GM15510 (cell line): ENCODE measurements around the gene OLIG3.

Experiments used
- POLR2A ChIP-seq: IDR thresholded peaks from 3 replicates; pipeline ENCODE4 v1.6.1; 2011; ENCODE audit warnings: borderline replicate concordance; ENCODE audit not compliant: insufficient read length; ENCODE audit errors: extremely low read depth

The OLIG3 gene

GRCh38 chr6:137494281-137494987 lies at the start of gene OLIG3:
TSS of gene OLIG3 (minus strand) at chr6:137494394. CDS start at chr6:137494170, 224 bp downstream.
- no peak for TF ChIP-seq POLR2A

GRCh38 chr6:137543114-137543513 lies 48.9 kb upstream of the OLIG3 start:
- no peak for TF ChIP-seq POLR2A

- no peak for TF ChIP-seq POLR2A
Observed at GRCh38 chr6:137542713-137543112, 48.5 kb upstream of the OLIG3 start.

- no peak for TF ChIP-seq POLR2A
Observed at GRCh38 chr6:137541534-137542063, 47.4 kb upstream of the OLIG3 start.

GRCh38 chr6:137536104-137536773 lies 42.0 kb upstream of the OLIG3 start:
- no peak for TF ChIP-seq POLR2A

- no peak for TF ChIP-seq POLR2A
Observed at GRCh38 chr6:137531376-137532092, 37.3 kb upstream of the OLIG3 start.

- TF ChIP-seq POLR2A = no peak
Observed at GRCh38 chr6:137530404-137530803, 36.2 kb upstream of the OLIG3 start.

GRCh38 chr6:137522831-137523230 lies 28.6 kb upstream of the OLIG3 start:
- no peak for TF ChIP-seq POLR2A

GRCh38 chr6:137522198-137522798 lies 28.1 kb upstream of the OLIG3 start:
- no peak for TF ChIP-seq POLR2A

- TF ChIP-seq POLR2A = no peak
Observed at GRCh38 chr6:137520520-137520919, 26.3 kb upstream of the OLIG3 start.

GRCh38 chr6:137519629-137520176 lies 25.5 kb upstream of the OLIG3 start:
- TF ChIP-seq POLR2A = no peak

GRCh38 chr6:137518386-137518983 lies 24.3 kb upstream of the OLIG3 start:
- TF ChIP-seq POLR2A = no peak

GRCh38 chr6:137514418-137514817 lies 20.2 kb upstream of the OLIG3 start:
- TF ChIP-seq POLR2A = no peak
